ENCODE data around the gene COA1. TPM values are rescaled to one million over a fixed set of nuclear protein-coding genes. Genes with fewer than 3 reads are reported as not detected.

Gene COA1
- total and polyA plus RNA-seq, 9 of the 15 experiments (the other 6 are each of a cell fraction or from before 2014, with no cell fraction given): 98.9 to 463 (median 181) TPM

GRCh38 chr7:43701500-43701854 is 27.8 kb downstream of the COA1 start:
- ChIA-PET POLR2A (interaction anchor here (0.6 to 0.8 kb wide), 2 partner anchors 15 to 17 kb away, joined by 3 read pairs; no protein-coding TSS in a partner anchor), CTCF (ENCODE audit: low intra/inter-chr PET ratio) (interaction anchor here (3.3 kb wide), 1 partner anchor 119 kb away, joined by 22 read pairs; the partner anchor contains the start of gene STK17A)

More at GRCh38 chr7:43701500-43701854, 27.8 kb downstream of the COA1 start:
- intact Hi-C loops (cut with micrococcal nuclease): loop anchor here (5.0 kb wide), 2 partner anchors 39 to 136 kb away; no protein-coding TSS in a partner anchor
- FAIRE-seq (no peak), DNase-seq (ENCODE audit: extremely low read depth in 1 of 4, low spot score in 3 of 4) (no peak), ATAC-seq (no peak)
- Histone ChIP-seq H2AFZ (ENCODE audit: low read depth, low read length) (no peak overlapping the region), H4K20me1 (replicated peaks; ENCODE audit: control insufficient read depth, insufficient read depth, low read length) (no peaks in the 10 kb centered on the region; the same call in 1 of the 2 replicates), H3K9ac (ENCODE audit: insufficient read depth in 1 of 2, low read depth in 2 of 2, low read length in 2 of 2) (no peak overlapping the region), H3K27ac (ENCODE audit: extremely low read depth, low read depth, low read length) (no peak overlapping the region), H3K79me2 (ENCODE audit: control insufficient read depth, insufficient read depth, low read length) (peaks cover 74% of the 10 kb centered on the region), H3K4me1 (replicated peaks in 1 of 2; ENCODE audit: control insufficient read depth in 2 of 2, insufficient read depth in 2 of 2, low read length in 2 of 2) (no peaks in the 10 kb centered on the region), H3K4me2 (ENCODE audit: insufficient read depth, low read length) (no peak overlapping the region), H3K9me1 (ENCODE audit: control insufficient read depth, insufficient read depth, low read length) (no peaks in the 10 kb centered on the region), H3K9me3 (replicated peaks; ENCODE audit: control insufficient read depth, insufficient read depth, low read depth, low read length) (no peaks in the 10 kb centered on the region), H3K27me3 (ENCODE audit: control insufficient read depth in 2 of 2, insufficient read depth in 2 of 2, low read length in 2 of 2) (no peaks in the 10 kb centered on the region), H3K36me3 (ENCODE audit: control insufficient read depth, insufficient read depth, low read length) (peaks cover 12% of the 10 kb centered on the region; the same call in 2 of the 3 replicates), H3K4me3 (no peak overlapping the region)
- no TSS peak for BruUV-seq (replicated peaks)
- in situ Hi-C loops (cut with MboI): no loop called here
- TF ChIP-seq, protein P1, sequence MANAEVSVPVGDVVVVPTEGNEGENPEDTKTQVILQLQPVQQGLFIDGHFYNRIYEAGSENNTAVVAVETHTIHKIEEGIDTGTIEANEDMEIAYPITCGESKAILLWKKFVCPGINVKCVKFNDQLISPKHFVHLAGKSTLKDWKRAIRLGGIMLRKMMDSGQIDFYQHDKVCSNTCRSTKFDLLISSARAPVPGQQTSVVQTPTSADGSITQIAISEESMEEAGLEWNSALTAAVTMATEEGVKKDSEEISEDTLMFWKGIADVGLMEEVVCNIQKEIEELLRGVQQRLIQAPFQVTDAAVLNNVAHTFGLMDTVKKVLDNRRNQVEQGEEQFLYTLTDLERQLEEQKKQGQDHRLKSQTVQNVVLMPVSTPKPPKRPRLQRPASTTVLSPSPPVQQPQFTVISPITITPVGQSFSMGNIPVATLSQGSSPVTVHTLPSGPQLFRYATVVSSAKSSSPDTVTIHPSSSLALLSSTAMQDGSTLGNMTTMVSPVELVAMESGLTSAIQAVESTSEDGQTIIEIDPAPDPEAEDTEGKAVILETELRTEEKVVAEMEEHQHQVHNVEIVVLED (CRISPR knock-in tag; IDR thresholded peaks at IDR 0.05): no peak
- TF ChIP-seq ZNF263 (CRISPR knock-in tag; IDR thresholded peaks at IDR 0.05; ENCODE audit: borderline replicate concordance): no peak
- no peak for TF ChIP-seq ZEB2 (IDR thresholded peaks at IDR 0.05)
- TF ChIP-seq SAFB (IDR thresholded peaks at IDR 0.05; ENCODE audit: borderline replicate concordance, low read depth, low read length): no peak
- TF ChIP-seq SPI1 (IDR thresholded peaks at IDR 0.05; ENCODE audit: borderline replicate concordance, low read depth, low read length): no peak
- no peak for TF ChIP-seq RAD51 (IDR thresholded peaks at IDR 0.05; ENCODE audit: borderline replicate concordance, low read depth)
- no peak for TF ChIP-seq RBM25 (IDR thresholded peaks at IDR 0.05; ENCODE audit: low read depth, low read length, severe bottlenecking)
- TF ChIP-seq ELF1 (tag; IDR thresholded peaks at IDR 0.05): no peak
